ENCODE data around the gene GJA3. TPM values are rescaled to one million over a fixed set of nuclear protein-coding genes. Genes with fewer than 3 reads are reported as not detected.
"Not testable (repeated sequence)": the region's sequence is repeated elsewhere in the genome, so short reads cannot be mapped to it uniquely, and the experiment has no call there.

GJA3 gene
- total RNA-seq, 1 experiment from 2014 or later, result 0.92 TPM

- H3K36me3 Mint-ChIP-seq (ENCODE audit: insufficient read depth in 1 of 3, low read depth in 3 of 3), result peaks cover 0 to 2% (median 0%) of the 10 kb centered on the region in 3 experiments; a peak in 2 of 7 replicates
- Histone ChIP-seq H3K79me1 (ENCODE audit: insufficient read depth, low read depth, low read length, poor library complexity, severe bottlenecking) (no peaks in the 10 kb centered on the region), H4K8ac (replicated peaks; ENCODE audit: insufficient read length, low read depth, low read length) (no peak overlapping the region), H3T11ph (ENCODE audit: low read length) (no peak overlapping the region), H3K23me2 (ENCODE audit: insufficient read length, low read depth, low read length, poor library complexity, severe bottlenecking) (peaks cover 9% of the 10 kb centered on the region), H3K23ac (ENCODE audit: insufficient read length, low read depth, low read length) (no peak overlapping the region), H3K56ac (ENCODE audit: insufficient read length, low read depth, low read length) (no peak overlapping the region), H3K27ac (ENCODE audit: insufficient read length, low read depth, low read length) (no peak overlapping the region), H3K9ac (ENCODE audit: extremely low read depth, insufficient read length, low read length) (no peak overlapping the region), H3K18ac (ENCODE audit: insufficient read length, low read depth, low read length) (no peak overlapping the region), H3K4me2 (ENCODE audit: insufficient read depth, insufficient read length, low read length) (no peak overlapping the region), H2BK5ac (ENCODE audit: insufficient read length, low read length) (no peak overlapping the region), H2AK5ac (ENCODE audit: insufficient read length, low read length) (no peak overlapping the region), H3K27me3 (ENCODE audit: insufficient read depth, low read length) (peaks cover 19% of the 10 kb centered on the region; the same call in 1 of the 2 replicates), H2AFZ (ENCODE audit: low read length) (no peak overlapping the region), H2BK15ac (ENCODE audit: low read depth, low read length) (no peak overlapping the region), H3K9me3 (ENCODE audit: control insufficient read depth, low read depth, low read length) (no peaks in the 10 kb centered on the region), H2BK120ac (ENCODE audit: low read depth, low read length, poor library complexity, severe bottlenecking) (no peak overlapping the region), H3K4ac (ENCODE audit: low read depth, low read length) (no peak overlapping the region), H4K5ac (ENCODE audit: insufficient read length, low read depth, low read length) (no peak overlapping the region), H2BK20ac (ENCODE audit: low read depth, low read length, poor library complexity, severe bottlenecking) (no peak overlapping the region), H3K14ac (ENCODE audit: insufficient read depth, low read length) (no peak overlapping the region), H3K4me1 (ENCODE audit: insufficient read depth, low read length) (no peaks in the 10 kb centered on the region), H4K20me1 (ENCODE audit: control insufficient read depth, insufficient read depth, insufficient read length) (no peaks in the 10 kb centered on the region), H2BK12ac (ENCODE audit: insufficient read length, low read depth, low read length) (no peak overlapping the region), H3K79me2 (ENCODE audit: insufficient read depth, low read length) (no peaks in the 10 kb centered on the region), H4K91ac (ENCODE audit: insufficient read length, low read depth, low read length) (no peak overlapping the region)
- peaks cover 54% of the 10 kb centered on the region for H3K27me3 Mint-ChIP-seq (ENCODE audit: low read depth)
- H3K4me3 Mint-ChIP-seq, result no peak overlapping the region
- peaks cover 8 to 9% of the 10 kb centered on the region in 2 experiments for H3K4me1 Mint-ChIP-seq
- TF ChIP-seq CTCF (conservative IDR thresholded peaks at IDR 0.05), result no peak
- DNase-seq, result peak; percentile 19
- no peaks in the 10 kb centered on the region for H3K9me3 Mint-ChIP-seq
- no CpG with 5 or more reads among the region's 2 CpGs for WGBS (ENCODE audit: extremely low coverage, insufficient read length, low lambda C conversion rate)
- H3K27ac Mint-ChIP-seq, result no peak overlapping the region
These were observed 4.2 kb downstream of the GJA3 start for GRCh38 chr13:20156702-20157101.

- no CpG with 5 or more reads among the region's 2 CpGs for WGBS (ENCODE audit: extremely low coverage, insufficient read length, low lambda C conversion rate)
- not testable (repeated sequence) for H3K4me1 Mint-ChIP-seq; H4K91ac ChIP-seq (ENCODE audit: insufficient read length, low read depth, low read length)
These were observed 7.6 kb downstream of the GJA3 start for GRCh38 chr13:20153290-20153689.

More at GRCh38 chr13:20153290-20153689, 7.6 kb downstream of the GJA3 start:
- not testable (repeated sequence) for H3K4me1 ChIP-seq (ENCODE audit: insufficient read depth, low read length); H3K4me2 ChIP-seq (ENCODE audit: insufficient read depth, insufficient read length, low read length); H2BK20ac ChIP-seq (ENCODE audit: low read depth, low read length, poor library complexity, severe bottlenecking); H2BK120ac ChIP-seq (ENCODE audit: low read depth, low read length, poor library complexity, severe bottlenecking); H3K9ac ChIP-seq (ENCODE audit: extremely low read depth, insufficient read length, low read length); H3K27me3 ChIP-seq (ENCODE audit: insufficient read depth, low read length); H3T11ph ChIP-seq (ENCODE audit: low read length); DNase-seq; H3K4ac ChIP-seq (ENCODE audit: low read depth, low read length); H3K56ac ChIP-seq (ENCODE audit: insufficient read length, low read depth, low read length); H3K79me2 ChIP-seq (ENCODE audit: insufficient read depth, low read length); H4K20me1 ChIP-seq (ENCODE audit: control insufficient read depth, insufficient read depth, insufficient read length); H2BK15ac ChIP-seq (ENCODE audit: low read depth, low read length); H3K36me3 Mint-ChIP-seq (ENCODE audit: insufficient read depth in 1 of 3, low read depth in 3 of 3); H3K23ac ChIP-seq (ENCODE audit: insufficient read length, low read depth, low read length); H2BK12ac ChIP-seq (ENCODE audit: insufficient read length, low read depth, low read length); H2BK5ac ChIP-seq (ENCODE audit: insufficient read length, low read length); H4K5ac ChIP-seq (ENCODE audit: insufficient read length, low read depth, low read length); H3K23me2 ChIP-seq (ENCODE audit: insufficient read length, low read depth, low read length, poor library complexity, severe bottlenecking); H3K4me3 Mint-ChIP-seq; H3K14ac ChIP-seq (ENCODE audit: insufficient read depth, low read length); H3K18ac ChIP-seq (ENCODE audit: insufficient read length, low read depth, low read length); H2AFZ ChIP-seq (ENCODE audit: low read length); H3K27ac ChIP-seq (ENCODE audit: insufficient read length, low read depth, low read length); H2AK5ac ChIP-seq (ENCODE audit: insufficient read length, low read length); H4K8ac ChIP-seq (replicated peaks; ENCODE audit: insufficient read length, low read depth, low read length); H3K9me3 ChIP-seq (ENCODE audit: control insufficient read depth, low read depth, low read length); H3K79me1 ChIP-seq (ENCODE audit: insufficient read depth, low read depth, low read length, poor library complexity, severe bottlenecking); H3K27ac Mint-ChIP-seq; H3K9me3 Mint-ChIP-seq
- peaks cover 36% of the 10 kb centered on the region for H3K27me3 Mint-ChIP-seq (ENCODE audit: low read depth)
